KOPT-K1 (cell line): Measurements from ENCODE around the gene MYO15A.

Experiments
- H3K27ac ChIP-seq: fragments of 200-600 bp; sonication (generic); 2 replicates; pipeline ENCODE4 v1.5.1; 2016; ENCODE audit warnings: antibody characterized with exemption, mild to moderate bottlenecking, low read depth, low read length; ENCODE audit not compliant: poor library complexity, severe bottlenecking
- H3K36me3 ChIP-seq: fragments of 200-600 bp; sonication (generic); 2 replicates; pipeline ENCODE4 v1.5.1; 2017; ENCODE audit warnings: antibody characterized with exemption, mild to moderate bottlenecking, low read length, moderate library complexity; ENCODE audit not compliant: insufficient read depth
- H3K9me3 ChIP-seq: fragments of 200-600 bp; sonication (generic); 2 replicates; pipeline ENCODE4 v1.5.1; 2017; ENCODE audit warnings: antibody characterized with exemption, low read length, mild to moderate bottlenecking; ENCODE audit not compliant: insufficient read depth, poor library complexity, severe bottlenecking

The MYO15A gene

DNA sequence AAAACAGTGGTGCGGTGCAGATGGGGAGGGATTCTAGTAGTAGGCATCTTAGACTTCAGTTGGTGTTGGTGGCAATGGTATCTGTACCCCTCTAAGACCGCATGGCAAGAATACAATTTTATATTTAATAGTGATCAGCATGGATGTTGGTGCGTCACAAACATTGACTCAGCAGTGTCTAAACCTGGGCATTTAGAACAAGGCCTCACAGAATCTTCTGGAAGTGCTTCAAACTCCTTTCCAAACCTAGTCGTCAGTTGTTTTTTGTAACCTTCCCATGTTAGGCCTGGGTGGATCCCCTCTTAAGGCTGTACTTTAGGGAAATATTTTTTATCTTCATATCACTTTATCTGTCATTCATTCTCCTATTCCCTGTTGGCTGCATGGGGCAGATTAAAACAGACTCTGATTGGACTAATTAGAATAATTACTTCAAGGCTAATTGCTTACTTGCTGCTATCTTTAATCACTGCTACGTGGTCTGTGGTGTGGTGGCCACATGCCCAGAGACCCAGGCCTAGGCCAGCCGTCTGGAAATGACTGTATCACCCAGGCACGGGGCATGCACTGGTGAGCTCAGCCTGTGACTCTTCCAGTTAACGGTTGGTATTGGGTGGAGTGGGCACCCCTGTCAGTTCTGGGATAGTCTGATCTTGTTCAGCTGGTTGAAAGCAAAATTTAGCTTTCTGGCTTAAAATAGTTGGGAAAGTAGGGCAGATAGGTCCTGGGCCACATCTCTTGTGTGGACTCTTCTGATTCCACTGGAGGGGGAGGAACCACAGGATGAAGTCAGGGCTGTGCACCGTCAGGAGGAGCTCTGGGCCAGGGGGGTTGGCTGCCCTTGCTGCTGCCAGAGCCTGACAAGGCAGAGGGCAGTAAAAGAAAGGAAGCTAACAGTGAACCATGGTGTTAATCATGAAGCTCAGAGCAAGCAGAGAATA, 79.5 kb downstream of the MYO15A start:
- Histone ChIP-seq H3K27ac (no peak overlapping the region), H3K36me3 (peaks cover 78% of the 10 kb centered on the region), H3K9me3 (no peaks in the 10 kb centered on the region)

- no peaks in the 10 kb centered on the region for H3K9me3 ChIP-seq
- no peak overlapping the region for H3K27ac ChIP-seq
- H3K36me3 ChIP-seq, result peaks cover 99% of the 10 kb centered on the region
Observed at GRCh38 chr17:18190628-18191235, 82.2 kb downstream of the MYO15A start.

GRCh38 chr17:18191236-18191667, 82.7 kb downstream of the MYO15A start:
- Histone ChIP-seq H3K36me3 (peaks cover 99% of the 10 kb centered on the region), H3K27ac (no peak overlapping the region), H3K9me3 (no peaks in the 10 kb centered on the region)

GRCh38 chr17:18191967-18192366, 83.4 kb downstream of the MYO15A start:
- H3K9me3 ChIP-seq, result no peaks in the 10 kb centered on the region
- H3K36me3 ChIP-seq, result peaks cover 99% of the 10 kb centered on the region
- no peak overlapping the region for H3K27ac ChIP-seq

DNA sequence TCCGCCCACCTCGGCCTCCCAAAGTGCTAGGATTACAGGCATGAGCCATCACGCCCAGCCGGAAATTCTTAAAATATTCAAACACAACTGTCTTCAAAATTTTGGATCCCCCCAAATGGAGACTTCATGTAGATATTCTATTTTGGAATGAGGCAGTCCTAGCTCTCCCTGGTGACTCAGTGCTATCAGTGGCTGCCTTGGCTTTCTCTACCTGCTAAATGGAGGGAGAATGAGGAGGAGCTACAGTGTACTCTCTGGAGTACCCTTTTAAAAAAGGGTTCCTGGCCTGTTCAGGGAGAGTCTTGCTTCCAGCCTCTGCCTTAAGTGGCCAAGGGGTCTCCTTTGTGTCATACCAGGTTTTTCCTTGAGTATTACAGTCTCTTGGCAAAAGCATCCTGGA, 85.8 kb downstream of the MYO15A start:
- Histone ChIP-seq H3K36me3 (peaks cover 100% of the 10 kb centered on the region), H3K9me3 (no peaks in the 10 kb centered on the region), H3K27ac (no peak overlapping the region)

DNA sequence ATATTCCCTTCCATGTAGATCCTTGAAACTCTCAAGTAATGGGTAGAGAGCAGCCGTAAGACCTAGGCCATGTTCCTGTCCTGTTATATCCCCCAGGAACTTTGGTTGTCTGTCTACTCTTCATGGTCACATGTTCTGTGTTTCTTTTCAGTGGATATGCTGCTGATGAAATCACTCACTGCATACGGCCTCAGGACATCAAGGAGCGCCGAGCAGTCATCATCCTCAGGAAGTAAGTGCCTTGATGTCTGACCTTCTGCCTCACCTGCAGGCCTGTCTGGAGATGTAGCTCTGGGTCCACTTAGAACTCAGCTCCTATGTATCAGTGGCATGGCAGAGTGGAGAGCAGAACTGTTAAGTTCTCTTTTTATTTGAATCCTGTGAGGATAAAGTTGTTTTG, 86.2 kb downstream of the MYO15A start:
- no peak overlapping the region for H3K27ac ChIP-seq
- H3K9me3 ChIP-seq, result no peaks in the 10 kb centered on the region
- H3K36me3 ChIP-seq, result peaks cover 100% of the 10 kb centered on the region

- Histone ChIP-seq H3K9me3 (no peaks in the 10 kb centered on the region), H3K36me3 (peaks cover 99% of the 10 kb centered on the region), H3K27ac (no peak overlapping the region)
Observed at GRCh38 chr17:18195246-18195645, 86.7 kb downstream of the MYO15A start.

DNA sequence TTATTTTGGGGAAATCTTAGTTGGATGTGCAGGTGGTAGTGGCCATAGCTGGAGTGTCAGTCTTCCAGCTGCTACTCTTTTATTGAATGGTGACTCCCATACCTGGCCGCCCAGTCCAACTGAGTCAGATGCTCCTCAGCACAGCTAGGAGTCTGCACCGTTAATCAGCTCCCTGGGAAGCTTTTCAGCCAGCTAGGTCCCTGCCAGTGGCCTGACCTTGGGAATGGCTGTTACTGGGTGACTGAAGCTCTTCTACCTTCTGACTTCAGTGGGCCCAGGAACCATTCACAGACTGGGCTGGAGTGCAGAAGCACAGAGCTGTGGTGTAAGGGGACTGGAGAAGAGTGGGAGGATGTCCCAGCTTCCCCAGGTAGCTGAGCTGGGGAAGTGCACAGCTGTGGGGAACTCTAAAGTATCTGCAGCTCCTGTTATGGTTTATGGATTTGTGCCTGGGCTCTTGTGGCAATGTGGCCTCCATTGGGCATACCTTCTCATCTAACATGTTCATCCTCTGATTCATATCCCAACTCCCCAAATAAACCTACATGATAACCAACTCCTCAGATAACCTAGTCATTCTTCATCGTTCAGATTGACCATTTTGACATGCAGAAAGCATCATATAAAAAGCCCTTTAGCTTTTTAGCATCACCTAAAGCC, 89.1 kb downstream of the MYO15A start:
- Histone ChIP-seq H3K27ac (no peak overlapping the region), H3K9me3 (no peaks in the 10 kb centered on the region), H3K36me3 (peaks cover 96% of the 10 kb centered on the region)

DNA sequence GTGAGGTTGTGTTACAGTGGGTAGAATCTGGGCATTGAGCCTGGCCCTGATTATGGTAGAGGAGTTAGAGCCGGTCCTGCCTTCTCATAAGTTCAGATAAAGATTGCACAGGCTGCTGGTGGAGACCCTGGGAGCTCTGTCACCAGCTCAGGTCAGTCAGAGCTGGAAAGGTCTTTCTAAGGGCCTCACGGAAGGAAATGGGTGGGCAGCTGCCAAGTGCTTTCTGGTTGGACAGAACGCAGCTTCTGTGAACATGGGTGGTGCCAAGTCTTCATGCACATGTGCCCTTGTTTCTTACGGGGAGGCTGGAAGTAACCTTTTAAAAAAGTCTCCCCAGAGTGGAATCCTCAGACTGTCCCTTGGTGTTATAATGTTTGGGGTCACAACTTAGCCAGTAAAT, 90.0 kb downstream of the MYO15A start:
- Histone ChIP-seq H3K9me3 (no peaks in the 10 kb centered on the region), H3K36me3 (peaks cover 95% of the 10 kb centered on the region), H3K27ac (no peak overlapping the region)

DNA sequence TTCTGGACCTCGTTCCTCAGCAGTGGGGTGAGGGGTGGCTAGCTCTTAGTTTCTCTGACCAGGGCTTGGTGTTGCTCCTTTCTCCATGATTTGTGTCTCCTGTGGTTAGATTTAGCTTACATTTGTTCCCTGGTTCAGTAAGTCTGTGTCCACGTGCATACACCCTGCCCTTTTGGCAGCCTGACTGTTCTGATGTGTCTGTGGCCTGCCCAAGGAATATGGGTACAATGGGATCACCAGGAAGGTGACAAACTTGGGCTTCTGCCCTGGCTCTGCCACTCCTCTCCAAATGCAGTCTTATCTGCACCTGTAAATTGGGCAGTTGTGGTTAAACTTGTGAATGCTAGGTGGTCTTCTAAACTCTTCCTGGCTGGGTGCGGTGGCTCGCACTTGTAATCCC, 92.6 kb downstream of the MYO15A start:
- H3K36me3 ChIP-seq, result peaks cover 95% of the 10 kb centered on the region
- H3K27ac ChIP-seq, result no peak overlapping the region
- no peaks in the 10 kb centered on the region for H3K9me3 ChIP-seq

DNA sequence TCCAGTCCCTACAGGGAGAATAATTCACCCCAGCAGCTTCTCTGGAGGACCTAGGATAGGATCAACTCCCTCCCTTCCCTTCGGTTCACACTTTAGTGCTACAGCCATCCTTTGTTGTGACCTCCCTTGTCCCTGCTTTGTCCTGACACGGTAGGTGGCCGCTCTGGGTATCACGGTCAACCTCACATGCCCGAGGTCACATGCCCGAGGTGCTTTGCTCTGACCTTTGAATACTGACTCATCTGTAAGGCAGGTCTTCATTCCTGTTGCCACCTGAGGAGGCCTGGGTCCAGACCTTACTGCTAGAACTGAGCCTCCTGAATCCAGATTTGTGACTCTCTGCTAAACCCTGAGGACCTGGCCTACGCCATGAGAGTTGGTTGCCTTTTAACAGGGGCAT, 94.8 kb downstream of the MYO15A start:
- no peaks in the 10 kb centered on the region for H3K9me3 ChIP-seq
- H3K27ac ChIP-seq, result no peak overlapping the region
- peaks cover 95% of the 10 kb centered on the region for H3K36me3 ChIP-seq

DNA sequence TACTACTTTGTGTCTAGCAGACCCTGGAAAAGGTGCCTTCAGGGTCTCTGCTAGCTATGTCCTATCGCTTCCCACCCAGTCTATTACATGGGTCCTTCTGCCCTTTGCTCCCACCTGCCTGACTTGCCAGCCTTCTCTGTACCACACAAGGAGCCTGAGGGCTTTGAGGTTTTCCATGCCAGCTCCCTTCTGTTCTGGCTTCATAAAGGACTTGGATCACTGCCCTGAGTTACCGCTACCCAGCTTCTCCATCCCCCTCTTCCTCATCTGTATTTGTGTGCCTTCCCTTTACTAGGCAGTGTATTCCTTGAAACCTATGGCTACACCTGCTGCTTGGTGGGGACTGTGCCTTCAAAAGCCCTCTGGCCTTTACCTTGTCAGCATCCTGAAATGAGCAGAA, 97.3 kb downstream of the MYO15A start:
- Histone ChIP-seq H3K27ac (no peak overlapping the region), H3K9me3 (no peaks in the 10 kb centered on the region), H3K36me3 (peaks cover 96% of the 10 kb centered on the region)

- Histone ChIP-seq H3K27ac (no peak overlapping the region), H3K36me3 (peaks cover 90% of the 10 kb centered on the region), H3K9me3 (no peaks in the 10 kb centered on the region)
Observed at GRCh38 chr17:18206962-18207361, 98.4 kb downstream of the MYO15A start.

GRCh38 chr17:18208092-18208491, 99.5 kb downstream of the MYO15A start:
- peaks cover 81% of the 10 kb centered on the region for H3K36me3 ChIP-seq
- H3K9me3 ChIP-seq, result no peaks in the 10 kb centered on the region
- no peak overlapping the region for H3K27ac ChIP-seq

- Histone ChIP-seq H3K27ac (no peak overlapping the region), H3K9me3 (no peaks in the 10 kb centered on the region), H3K36me3 (peaks cover 24% of the 10 kb centered on the region)
Observed at GRCh38 chr17:18213666-18214270, 105.2 kb downstream of the MYO15A start.
